Neural progenitor cell (in vitro differentiated cells): ENCODE data around the gene FCAR. TPM values are rescaled to one million over a fixed set of nuclear protein-coding genes. Genes with fewer than 3 reads are reported as not detected.
"Not testable (repeated sequence)": the region's sequence is repeated elsewhere in the genome, so short reads cannot be mapped to it uniquely, and the experiment has no call there.

Source experiments
- DNase-seq: peaks from one replicate; pipeline ENCODE4 v3.0.0-alpha.2; 2016; ENCODE audit warnings: low spot score
- H2AFZ ChIP-seq: fragments of 200-600 bp; sonication (generic); replicated peaks from 2 replicates; pipeline ENCODE4 v1.6.1; 2016; ENCODE audit warnings: antibody characterized with exemption
- H3F3A ChIP-seq: fragments of 200-600 bp; sonication (generic); 2 replicates; pipeline ENCODE4 v1.6.1; 2016; ENCODE audit warnings: antibody characterized with exemption, low read depth
- H3K27ac ChIP-seq: fragments of 200-600 bp; sonication (generic); 2 replicates; pipeline ENCODE4 v1.5.1; 2016; ENCODE audit warnings: mild to moderate bottlenecking
- H3K27me3 ChIP-seq: fragments of 200-600 bp; sonication (generic); 2 replicates; pipeline ENCODE4 v1.6.1; 2016; ENCODE audit warnings: mild to moderate bottlenecking, moderate library complexity
- H3K36me3 ChIP-seq: fragments of 200-600 bp; sonication (generic); 2 replicates; pipeline ENCODE4 v1.5.1; 2016
- H3K4me1 ChIP-seq: fragments of 200-600 bp; sonication (generic); 2 replicates; pipeline ENCODE4 v1.6.1; 2016; ENCODE audit warnings: mixed run types
- H3K4me2 ChIP-seq: fragments of 200-600 bp; sonication (generic); 2 replicates; pipeline ENCODE4 v1.6.1; 2016
- H3K4me3 ChIP-seq: fragments of 200-600 bp; sonication (generic); 2 replicates; pipeline ENCODE4 v1.5.1; 2016
- H3K79me2 ChIP-seq: fragments of 200-600 bp; sonication (generic); 2 replicates; pipeline ENCODE4 v1.6.1; 2016; ENCODE audit warnings: low read depth
- H3K9ac ChIP-seq: fragments of 200-600 bp; sonication (generic); 2 replicates; pipeline ENCODE4 v1.6.1; 2016
- H3K9me3 ChIP-seq: fragments of 200-600 bp; sonication (generic); 2 replicates; pipeline ENCODE4 v1.5.1; 2016; ENCODE audit warnings: low read depth
- H4K20me1 ChIP-seq: fragments of 200-600 bp; sonication (generic); 2 replicates; pipeline ENCODE4 v1.6.1; 2016; ENCODE audit warnings: low read depth
- H3K27ac Mint-ChIP-seq: 3 replicates; pipeline ENCODE4 v1.8.0; 2021; ENCODE audit warnings: mixed read lengths
- H3K27me3 Mint-ChIP-seq: 2 replicates; pipeline ENCODE4 v1.8.0; 2022; ENCODE audit warnings: low read depth, mild to moderate bottlenecking, inconsistent platforms, moderate library complexity, mixed read lengths; ENCODE audit not compliant: insufficient read depth
- H3K36me3 Mint-ChIP-seq: 3 replicates; pipeline ENCODE4 v1.8.0; 2021; ENCODE audit warnings: mixed read lengths
- H3K4me1 Mint-ChIP-seq: 3 replicates; pipeline ENCODE4 v1.8.0; 2021; ENCODE audit warnings: mixed read lengths
- H3K4me3 Mint-ChIP-seq: 3 replicates; pipeline ENCODE4 v1.8.0; 2021; ENCODE audit warnings: mild to moderate bottlenecking, moderate library complexity, mixed read lengths
- H3K9me3 Mint-ChIP-seq: 3 replicates; pipeline ENCODE4 v1.8.0; 2020; ENCODE audit warnings: mixed read lengths
- CTCF ChIP-seq: fragments of 200-600 bp; sonication (generic); IDR thresholded peaks from 2 replicates; pipeline ENCODE4 v1.5.1; 2017; ENCODE audit warnings: antibody characterized with exemption, mild to moderate bottlenecking
- EZH2 ChIP-seq: fragments of 200-600 bp; sonication (generic); IDR thresholded peaks from 2 replicates; pipeline ENCODE4 v1.6.1; 2017; ENCODE audit warnings: antibody characterized with exemption, mild to moderate bottlenecking, moderate library complexity
- EZH2phosphoT487 ChIP-seq: fragments of 200-600 bp; sonication (generic); IDR thresholded peaks from 2 replicates; pipeline ENCODE4 v1.6.1; 2017; ENCODE audit warnings: antibody characterized with exemption
- total RNA-seq: library from RNA; depleted of rRNA; stranded (reverse); fragments of >200 nt; gene quantifications from 2 replicates; pipeline ENCODE4 v1.2.3, GENCODE V29; 2015; ENCODE audit warnings: low replicate concordance

The FCAR gene
- not detected in 2 replicates for total RNA-seq

- H3K36me3 Mint-ChIP-seq, result no peaks in the 10 kb centered on the region
- Histone ChIP-seq H3K9me3 (no peaks in the 10 kb centered on the region), H3K36me3 (no peaks in the 10 kb centered on the region), H3F3A (no peaks in the 10 kb centered on the region), H4K20me1 (no peaks in the 10 kb centered on the region), H2AFZ (no peak within 1 kb of the TSS), H3K4me1 (no peaks in the 10 kb centered on the region), H3K4me2 (no peak within 1 kb of the TSS), H3K9ac (no peak within 1 kb of the TSS), H3K4me3 (no peak within 1 kb of the TSS), H3K27me3 (peaks cover 3% of the 10 kb centered on the region), H3K27ac (no peak within 1 kb of the TSS), H3K79me2 (no peaks in the 10 kb centered on the region)
- peaks cover 5% of the 10 kb centered on the region for H3K27me3 Mint-ChIP-seq
- no peak for TF ChIP-seq CTCF
- no peak for TF ChIP-seq EZH2
- no peak for TF ChIP-seq EZH2phosphoT487
- no peak within 1 kb of the TSS for H3K4me3 Mint-ChIP-seq
- H3K4me1 Mint-ChIP-seq, result no peaks in the 10 kb centered on the region
- no peak within 1 kb of the TSS for H3K27ac Mint-ChIP-seq
- DNase-seq, result no peak
- H3K9me3 Mint-ChIP-seq, result peaks cover 4% of the 10 kb centered on the region
These were observed at the start of gene FCAR for GRCh38 chr19:54873990-54874389. Gene FCAR (plus strand): TSS chr19:54874235. CDS start chr19:54874290, 55 bp downstream.

DNA sequence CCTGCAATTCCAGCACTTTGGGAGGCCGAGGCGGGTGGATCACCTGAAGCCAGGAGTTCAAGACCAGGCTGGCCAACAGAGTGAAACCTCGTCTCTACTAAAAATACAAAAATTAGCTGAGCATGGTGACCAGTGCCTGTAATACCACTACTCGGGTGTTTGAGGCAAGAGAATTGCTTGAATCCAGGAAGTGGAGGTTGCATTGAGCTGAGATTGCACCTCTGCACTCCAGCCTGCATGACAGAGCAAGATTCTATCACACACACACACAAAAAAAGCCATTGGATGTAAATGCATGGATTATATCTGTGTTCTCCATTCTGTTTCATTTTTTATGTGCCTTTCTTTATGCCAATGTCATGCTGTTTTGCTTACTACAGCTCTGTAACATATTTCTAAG is 49.6 kb upstream of the FCAR start:
- not testable (repeated sequence) for H3K27me3 ChIP-seq, H3K27me3 Mint-ChIP-seq, H3K4me1 Mint-ChIP-seq, H3K36me3 ChIP-seq, H3K4me2 ChIP-seq, H4K20me1 ChIP-seq, DNase-seq, H2AFZ ChIP-seq, H3K79me2 ChIP-seq, H3K4me3 Mint-ChIP-seq, H3K4me1 ChIP-seq, H3K36me3 Mint-ChIP-seq, H3K27ac Mint-ChIP-seq, H3K9me3 ChIP-seq, H3K4me3 ChIP-seq, H3K27ac ChIP-seq, H3K9ac ChIP-seq, H3F3A ChIP-seq
- H3K9me3 Mint-ChIP-seq, result peaks cover 13% of the 10 kb centered on the region

DNA sequence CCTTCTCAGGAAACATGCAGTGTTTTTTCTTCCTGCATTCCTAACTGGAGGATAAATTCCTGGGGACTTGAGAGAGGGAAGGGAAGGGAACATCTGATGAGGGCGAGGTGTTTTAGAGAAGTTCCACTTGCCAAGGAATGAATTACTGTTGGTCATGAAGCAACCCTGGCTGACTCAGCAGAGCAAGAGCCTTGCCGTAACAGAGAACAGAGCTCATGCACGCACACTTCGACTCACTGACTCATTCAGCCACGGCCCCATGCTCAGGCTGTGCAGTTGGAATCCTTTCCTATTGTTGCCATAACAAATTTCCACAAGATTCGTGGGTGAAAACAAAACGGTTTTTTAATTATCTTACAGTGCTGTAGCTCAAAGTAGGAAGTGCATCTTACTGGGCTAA is 48.7 kb upstream of the FCAR start:
- not testable (repeated sequence) for H3K36me3 ChIP-seq, H3K27me3 Mint-ChIP-seq, DNase-seq, H3K4me3 Mint-ChIP-seq, H3K4me1 Mint-ChIP-seq, H3K9ac ChIP-seq, H2AFZ ChIP-seq, H3F3A ChIP-seq, H4K20me1 ChIP-seq, H3K27ac ChIP-seq, H3K4me2 ChIP-seq, H3K36me3 Mint-ChIP-seq, H3K9me3 Mint-ChIP-seq, H3K27ac Mint-ChIP-seq, H3K4me1 ChIP-seq, H3K4me3 ChIP-seq, H3K9me3 ChIP-seq, H3K79me2 ChIP-seq, H3K27me3 ChIP-seq

DNA sequence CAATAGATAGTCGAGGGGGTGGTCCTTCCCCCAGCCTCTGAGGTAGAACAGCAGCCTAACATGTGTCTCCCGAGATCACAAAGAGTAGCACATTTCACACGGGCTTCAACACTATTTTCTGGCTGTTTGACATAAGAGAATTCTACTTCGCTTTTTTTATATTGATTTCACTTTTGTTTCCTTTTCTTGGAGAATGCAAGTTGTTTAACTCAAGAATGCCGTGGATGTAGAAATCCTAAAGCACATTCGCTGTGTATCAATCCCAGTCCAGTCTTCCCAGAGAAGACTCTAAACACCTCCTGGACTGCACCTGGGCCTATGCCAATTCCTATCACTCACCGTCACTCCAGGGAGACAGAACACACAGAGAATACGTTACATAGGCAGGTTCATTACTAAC is 46.0 kb upstream of the FCAR start:
- H2AFZ ChIP-seq, H3K9ac ChIP-seq, H3K79me2 ChIP-seq, H3K4me1 Mint-ChIP-seq, DNase-seq, H3K36me3 ChIP-seq, H3K27me3 ChIP-seq, H3K4me3 Mint-ChIP-seq, H3K4me2 ChIP-seq, H3K27ac Mint-ChIP-seq, H3K27ac ChIP-seq, H3K27me3 Mint-ChIP-seq, H3K9me3 ChIP-seq, H3K4me1 ChIP-seq, H3F3A ChIP-seq, H3K4me3 ChIP-seq, H4K20me1 ChIP-seq, H3K36me3 Mint-ChIP-seq: not testable (repeated sequence)
- H3K9me3 Mint-ChIP-seq, result peaks cover 12% of the 10 kb centered on the region

DNA sequence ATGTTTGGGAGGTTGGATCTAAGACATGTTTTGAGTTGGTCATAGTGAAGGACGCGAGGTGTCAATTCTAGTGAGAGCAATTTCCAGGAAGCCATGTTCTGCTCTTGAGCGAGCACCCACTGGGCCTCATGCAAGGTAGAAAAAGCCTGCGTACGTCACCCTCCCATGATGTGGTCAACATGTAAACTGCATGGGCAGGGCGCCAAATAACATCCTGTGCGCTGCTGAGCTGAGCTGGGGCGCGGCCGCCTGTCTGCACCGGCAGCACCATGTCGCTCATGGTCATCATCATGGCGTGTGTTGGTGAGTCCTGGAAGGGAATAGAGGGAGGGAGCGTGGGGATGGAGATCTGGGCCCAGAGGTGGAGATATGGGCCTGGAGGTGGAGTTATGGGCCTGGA is 41.5 kb upstream of the FCAR start, which contains the start of gene KIR2DS4:
KIR2DS4 (plus strand) TSS at position 181 of the 400 bp plus-strand sequence.
- not testable (repeated sequence) for H3K27ac ChIP-seq, H3K4me3 Mint-ChIP-seq, H3K4me1 Mint-ChIP-seq, H3F3A ChIP-seq, H3K27me3 Mint-ChIP-seq, H3K36me3 ChIP-seq, H3K9me3 ChIP-seq, H3K27me3 ChIP-seq, H3K4me2 ChIP-seq, H3K9ac ChIP-seq, H3K4me1 ChIP-seq, DNase-seq, H3K36me3 Mint-ChIP-seq, H4K20me1 ChIP-seq, H3K79me2 ChIP-seq, H3K4me3 ChIP-seq, H2AFZ ChIP-seq, H3K27ac Mint-ChIP-seq
- peaks cover 19% of the 10 kb centered on the region for H3K9me3 Mint-ChIP-seq

GRCh38 chr19:54835126-54835525 is 38.9 kb upstream of the FCAR start:
- H4K20me1 ChIP-seq, H3K36me3 ChIP-seq, H3K27me3 ChIP-seq, H3K4me1 Mint-ChIP-seq, H3K27me3 Mint-ChIP-seq, H3K9ac ChIP-seq, H3K4me3 ChIP-seq, H3K4me3 Mint-ChIP-seq, DNase-seq, H3F3A ChIP-seq, H3K79me2 ChIP-seq, H3K27ac ChIP-seq, H3K9me3 ChIP-seq, H2AFZ ChIP-seq, H3K27ac Mint-ChIP-seq, H3K4me1 ChIP-seq, H3K36me3 Mint-ChIP-seq, H3K4me2 ChIP-seq: not testable (repeated sequence)
- peaks cover 19% of the 10 kb centered on the region for H3K9me3 Mint-ChIP-seq

GRCh38 chr19:54837522-54837921 is 36.5 kb upstream of the FCAR start:
- H3K27ac ChIP-seq, H3K36me3 Mint-ChIP-seq, H3K27me3 Mint-ChIP-seq, H3K79me2 ChIP-seq, H3K36me3 ChIP-seq, H4K20me1 ChIP-seq, H3K9me3 ChIP-seq, H2AFZ ChIP-seq, H3K9ac ChIP-seq, H3K4me1 ChIP-seq, H3K27me3 ChIP-seq, H3K4me3 ChIP-seq, H3K4me3 Mint-ChIP-seq, DNase-seq, H3K4me1 Mint-ChIP-seq, H3F3A ChIP-seq, H3K4me2 ChIP-seq, H3K27ac Mint-ChIP-seq: not testable (repeated sequence)
- H3K9me3 Mint-ChIP-seq, result peaks cover 17% of the 10 kb centered on the region
